Rectal smooth muscle tissue (tissue), 1 donor: ENCODE data around the gene CDK6.

ENCODE experiments used
- H3K27ac ChIP-seq: one replicate; pipeline ENCODE4 v1.7.0; 2013; ENCODE audit warnings: low read depth, low read length, inconsistent platforms
- H3K27me3 ChIP-seq: one replicate; pipeline ENCODE4 v1.7.0; 2013; ENCODE audit warnings: low read length; ENCODE audit not compliant: control insufficient read depth, insufficient read depth
- H3K36me3 ChIP-seq: one replicate; pipeline ENCODE4 v1.7.0; 2013; ENCODE audit warnings: low read length; ENCODE audit not compliant: control insufficient read depth, insufficient read depth
- H3K4me1 ChIP-seq: one replicate; pipeline ENCODE4 v1.7.0; 2013; ENCODE audit warnings: low read length; ENCODE audit not compliant: control insufficient read depth, insufficient read depth
- H3K4me3 ChIP-seq: one replicate; pipeline ENCODE4 v1.7.0; 2013; ENCODE audit warnings: low read length
- H3K9ac ChIP-seq: one replicate; pipeline ENCODE4 v1.7.0; 2013; ENCODE audit warnings: low read length

CDK6 gene

GRCh38 chr7:92813390-92814024 is 22.9 kb downstream of the CDK6 start:
- H3K4me1 ChIP-seq, result no peaks in the 10 kb centered on the region
- H3K27ac ChIP-seq, result no peak overlapping the region
- H3K36me3 ChIP-seq, result no peaks in the 10 kb centered on the region
- no peak overlapping the region for H3K4me3 ChIP-seq
- no peak overlapping the region for H3K9ac ChIP-seq
- no peaks in the 10 kb centered on the region for H3K27me3 ChIP-seq

- H3K9ac ChIP-seq, result no peak overlapping the region
- H3K27me3 ChIP-seq, result no peaks in the 10 kb centered on the region
- no peak overlapping the region for H3K4me3 ChIP-seq
- H3K4me1 ChIP-seq, result no peaks in the 10 kb centered on the region
- no peaks in the 10 kb centered on the region for H3K36me3 ChIP-seq
- no peak overlapping the region for H3K27ac ChIP-seq
Measured at GRCh38 chr7:92811158-92811557, 25.2 kb downstream of the CDK6 start.

GRCh38 chr7:92809760-92810573 is 26.4 kb downstream of the CDK6 start:
- no peak overlapping the region for H3K27ac ChIP-seq
- H3K4me1 ChIP-seq, result no peaks in the 10 kb centered on the region
- no peaks in the 10 kb centered on the region for H3K27me3 ChIP-seq
- H3K9ac ChIP-seq, result no peak overlapping the region
- no peaks in the 10 kb centered on the region for H3K36me3 ChIP-seq
- H3K4me3 ChIP-seq, result no peak overlapping the region

- no peaks in the 10 kb centered on the region for H3K4me1 ChIP-seq
- H3K27ac ChIP-seq, result no peak overlapping the region
- H3K36me3 ChIP-seq, result no peaks in the 10 kb centered on the region
- H3K4me3 ChIP-seq, result no peak overlapping the region
- no peak overlapping the region for H3K9ac ChIP-seq
- H3K27me3 ChIP-seq, result no peaks in the 10 kb centered on the region
Measured at GRCh38 chr7:92809397-92809759, 27.0 kb downstream of the CDK6 start.

- H3K36me3 ChIP-seq, result no peaks in the 10 kb centered on the region
- H3K4me1 ChIP-seq, result no peaks in the 10 kb centered on the region
- H3K27ac ChIP-seq, result no peak overlapping the region
- no peak overlapping the region for H3K9ac ChIP-seq
- H3K27me3 ChIP-seq, result no peaks in the 10 kb centered on the region
- H3K4me3 ChIP-seq, result no peak overlapping the region
Measured at GRCh38 chr7:92808635-92809034, 27.7 kb downstream of the CDK6 start.

GRCh38 chr7:92808006-92808405 is 28.4 kb downstream of the CDK6 start:
- Histone ChIP-seq H3K4me3 (no peak overlapping the region), H3K36me3 (no peaks in the 10 kb centered on the region), H3K4me1 (no peaks in the 10 kb centered on the region), H3K27me3 (no peaks in the 10 kb centered on the region), H3K27ac (no peak overlapping the region), H3K9ac (no peak overlapping the region)

- H3K4me3 ChIP-seq, result no peak overlapping the region
- no peaks in the 10 kb centered on the region for H3K36me3 ChIP-seq
- no peak overlapping the region for H3K27ac ChIP-seq
- no peaks in the 10 kb centered on the region for H3K4me1 ChIP-seq
- H3K27me3 ChIP-seq, result no peaks in the 10 kb centered on the region
- H3K9ac ChIP-seq, result no peak overlapping the region
Measured at GRCh38 chr7:92806496-92806895, 29.9 kb downstream of the CDK6 start.

GRCh38 chr7:92802406-92802805 is 34.0 kb downstream of the CDK6 start:
- Histone ChIP-seq H3K4me1 (peaks cover 5% of the 10 kb centered on the region), H3K36me3 (no peaks in the 10 kb centered on the region), H3K27me3 (no peaks in the 10 kb centered on the region), H3K9ac (no peak overlapping the region), H3K27ac (no peak overlapping the region), H3K4me3 (no peak overlapping the region)

GRCh38 chr7:92799446-92800211 is 36.7 kb downstream of the CDK6 start:
- H3K4me3 ChIP-seq, result no peak overlapping the region
- H3K4me1 ChIP-seq, result peaks cover 5% of the 10 kb centered on the region
- no peak overlapping the region for H3K27ac ChIP-seq
- H3K27me3 ChIP-seq, result no peaks in the 10 kb centered on the region
- H3K9ac ChIP-seq, result no peak overlapping the region
- H3K36me3 ChIP-seq, result no peaks in the 10 kb centered on the region

GRCh38 chr7:92798517-92799249 is 37.7 kb downstream of the CDK6 start:
- Histone ChIP-seq H3K9ac (no peak overlapping the region), H3K4me3 (no peak overlapping the region), H3K27ac (no peak overlapping the region), H3K4me1 (peaks cover 10% of the 10 kb centered on the region), H3K36me3 (no peaks in the 10 kb centered on the region), H3K27me3 (no peaks in the 10 kb centered on the region)

- Histone ChIP-seq H3K4me1 (peaks cover 10% of the 10 kb centered on the region), H3K27ac (no peak overlapping the region)
Measured at GRCh38 chr7:92797693-92798092, 38.7 kb downstream of the CDK6 start.

GRCh38 chr7:92797284-92797683 is 39.1 kb downstream of the CDK6 start:
- Histone ChIP-seq H3K4me1 (peaks cover 10% of the 10 kb centered on the region), H3K27ac (no peak overlapping the region), H3K27me3 (no peaks in the 10 kb centered on the region), H3K4me3 (no peak overlapping the region), H3K9ac (no peak overlapping the region), H3K36me3 (no peaks in the 10 kb centered on the region)

More at GRCh38 chr7:92797693-92798092, 38.7 kb downstream of the CDK6 start:
- Histone ChIP-seq H3K9ac (no peak overlapping the region), H3K27me3 (no peaks in the 10 kb centered on the region), H3K36me3 (no peaks in the 10 kb centered on the region), H3K4me3 (no peak overlapping the region)
